Right lobe of liver (tissue), 6 donors: ENCODE data around the gene TMEM42. TPM values are rescaled to one million over a fixed set of nuclear protein-coding genes. Genes with fewer than 3 reads are reported as not detected.

Experiments
- ATAC-seq, 4 donors: fragments of 200-7000 bp; cut with Tn5 transposase; one replicate each; pipeline ENCODE4 v1.9.1; 2020; ENCODE audit warnings: mild to moderate bottlenecking in 4 of 4, moderate library complexity in 4 of 4
- DNase-seq, 3 donors: peaks; one replicate each; pipeline ENCODE4 v3.0.0-alpha.2; 2020
- H3K27ac ChIP-seq, 3 donors: fragments of 200-600 bp; one replicate each; pipeline ENCODE4 v1.8.0; 2022
- H3K27me3 ChIP-seq, 2 donors: fragments of 200-600 bp; one replicate each; pipeline ENCODE4 v1.8.0; 2022
- H3K36me3 ChIP-seq, 4 donors: fragments of 200-600 bp; sonication (generic) in 1 of 4; one replicate each; pipeline versions ENCODE4 v1.5.1 to v1.8.0; 2017 to 2022; ENCODE audit warnings: control low read depth in 1 of 4
- H3K4me1 ChIP-seq, 4 donors: fragments of 200-600 bp; sonication (generic) in 1 of 4; one replicate each; pipeline versions ENCODE4 v1.5.1 to v1.8.0; 2017 to 2022; ENCODE audit warnings: control low read depth in 1 of 4
- H3K4me3 ChIP-seq, 3 donors: fragments of 200-600 bp; one replicate each; pipeline ENCODE4 v1.8.0; 2022
- H3K9me3 ChIP-seq, 4 donors: fragments of 200-600 bp; sonication (generic) in 1 of 4; one replicate each; pipeline versions ENCODE4 v1.5.1 to v1.8.0; 2017 to 2022; ENCODE audit warnings: control low read depth in 1 of 4
- POLR2A ChIP-seq: fragments of 450-650 bp; IDR thresholded peaks from one replicate; pipeline ENCODE4 v1.6.1; 2017; ENCODE audit warnings: antibody characterized with exemption, mild to moderate bottlenecking
- WGBS: methylation state at CpG from one replicate; pipeline ENCODE4 v1.1.6; 2018; ENCODE audit warnings: low coverage, low lambda C conversion rate; ENCODE audit not compliant: insufficient coverage; ENCODE audit errors: missing lambda C conversion rate; 5-methylcytosine and 5-hydroxymethylcytosine counted together
- intact Hi-C, 2 donors: fragments of 100-400 bp; cut with DNase I; formaldehyde crosslinking; loops; one replicate each; pipeline versions ENCODE4 v1.11.2 to v1.14.1; 2022
- total RNA-seq, 6 experiments: library from RNA; depleted of rRNA in 2 of 6; stranded (reverse); fragments of >200 nt in 2 of 6; fragmentation: NEBNext Ultra II Directional in 3 of 6; extraction: Animal tissue kit (Norgen Biotek cat#: 25700) in 3 of 6; gene quantifications; one replicate each; pipeline versions ENCODE4 v1.1.0 to v1.2.4, GENCODE V29; 2016 to 2023
- TF ChIP-seq, protein P1 (sequence below), 4 donors: fragments of 200-600 bp in 3 of 4; fragments of 450-650 bp in 1 of 4; IDR thresholded peaks; one replicate each; pipeline versions ENCODE4 v1.5.1 to v1.8.0; 2016 to 2022; ENCODE audit warnings: antibody characterized with exemption in 4 of 4, mild to moderate bottlenecking in 2 of 4
- donor health status: DM: no; HTN: yes; CAD: no.
- donor health status: DM: no; HTN: no; CAD: no.
- donor health status: DM: no; HTN: no; CAD: no.
- donor health status: DM: no; HTN: yes; CAD: no.
- donor health status: DM: no; HTN: yes; CAD: no.

TMEM42 gene
- total RNA-seq, 6 experiments from 2014 or later, result 4.9 to 10.9 (median 8.4) TPM

DNA sequence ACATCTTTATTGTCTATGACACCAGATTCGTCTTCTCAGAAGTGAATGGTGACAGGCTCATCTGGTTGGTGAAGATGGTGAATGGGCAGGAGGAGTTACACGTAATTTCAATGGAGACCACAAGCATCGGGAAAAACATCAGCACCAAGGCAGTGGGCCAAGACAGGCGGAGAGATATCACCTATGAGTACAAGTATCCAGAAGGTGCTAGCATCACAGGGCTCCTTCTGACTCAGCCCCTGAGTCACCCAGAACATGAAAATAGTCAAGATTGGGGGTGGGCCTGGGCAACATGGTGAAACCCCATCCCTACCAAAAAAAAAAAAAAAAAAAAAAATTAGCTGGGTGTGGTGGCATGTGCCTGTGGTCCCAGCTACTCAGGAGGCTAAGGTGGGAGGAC lies 45.3 kb downstream of the TMEM42 start:
- 44% methylated on average over 2 of the region's 4 CpGs for WGBS
- Histone ChIP-seq H3K9me3 (no peaks in the 10 kb centered on the region), H3K4me3 (no peak overlapping the region), H3K4me1 (no peaks in the 10 kb centered on the region), H3K27me3 (no peaks in the 10 kb centered on the region), H3K27ac (no peak overlapping the region), H3K36me3 (no peaks in the 10 kb centered on the region)
- TF ChIP-seq, protein P1, sequence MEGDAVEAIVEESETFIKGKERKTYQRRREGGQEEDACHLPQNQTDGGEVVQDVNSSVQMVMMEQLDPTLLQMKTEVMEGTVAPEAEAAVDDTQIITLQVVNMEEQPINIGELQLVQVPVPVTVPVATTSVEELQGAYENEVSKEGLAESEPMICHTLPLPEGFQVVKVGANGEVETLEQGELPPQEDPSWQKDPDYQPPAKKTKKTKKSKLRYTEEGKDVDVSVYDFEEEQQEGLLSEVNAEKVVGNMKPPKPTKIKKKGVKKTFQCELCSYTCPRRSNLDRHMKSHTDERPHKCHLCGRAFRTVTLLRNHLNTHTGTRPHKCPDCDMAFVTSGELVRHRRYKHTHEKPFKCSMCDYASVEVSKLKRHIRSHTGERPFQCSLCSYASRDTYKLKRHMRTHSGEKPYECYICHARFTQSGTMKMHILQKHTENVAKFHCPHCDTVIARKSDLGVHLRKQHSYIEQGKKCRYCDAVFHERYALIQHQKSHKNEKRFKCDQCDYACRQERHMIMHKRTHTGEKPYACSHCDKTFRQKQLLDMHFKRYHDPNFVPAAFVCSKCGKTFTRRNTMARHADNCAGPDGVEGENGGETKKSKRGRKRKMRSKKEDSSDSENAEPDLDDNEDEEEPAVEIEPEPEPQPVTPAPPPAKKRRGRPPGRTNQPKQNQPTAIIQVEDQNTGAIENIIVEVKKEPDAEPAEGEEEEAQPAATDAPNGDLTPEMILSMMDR (IDR thresholded peaks at IDR 0.05), result no peak
- TF ChIP-seq POLR2A, result no peak
- intact Hi-C loops, result loop anchor here in 1 of 2 donors (5.0 kb wide), 1 partner anchor 380 kb away; no protein-coding TSS in a partner anchor
- DNase-seq (no peak), ATAC-seq (no peak)

DNA sequence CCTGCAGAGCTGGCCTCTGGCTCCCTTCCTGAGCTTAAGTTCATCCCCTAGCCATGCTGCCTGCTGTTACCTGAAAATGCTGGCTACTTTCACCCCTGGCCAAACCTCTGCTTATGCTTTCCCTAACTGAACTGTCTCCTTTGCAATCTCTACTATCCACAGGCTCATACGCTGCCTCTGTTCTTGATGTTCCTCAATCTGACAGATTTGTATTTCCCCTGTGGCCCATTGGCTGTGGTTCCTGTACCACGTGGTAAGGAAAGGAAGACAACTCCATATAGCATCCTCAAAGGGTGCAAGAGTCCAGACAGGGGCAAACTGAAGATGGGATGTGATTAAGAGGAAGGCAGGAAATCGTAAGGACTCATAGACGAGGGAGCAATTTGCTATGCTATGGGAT lies 45.9 kb downstream of the TMEM42 start:
- DNase-seq (no peak), ATAC-seq (no peak)
- Histone ChIP-seq H3K4me3 (no peak overlapping the region), H3K36me3 (no peaks in the 10 kb centered on the region), H3K9me3 (no peaks in the 10 kb centered on the region), H3K27me3 (no peaks in the 10 kb centered on the region), H3K4me1 (no peaks in the 10 kb centered on the region), H3K27ac (no peak overlapping the region)
- TF ChIP-seq POLR2A, result no peak
- TF ChIP-seq, protein P1 (IDR thresholded peaks at IDR 0.05), result no peak
- WGBS, result 60% methylated on average over 4 of the region's 4 CpGs
- intact Hi-C loops, result loop anchor here in 1 of 2 donors (5.0 kb wide), 1 partner anchor 380 kb away; no protein-coding TSS in a partner anchor

DNA sequence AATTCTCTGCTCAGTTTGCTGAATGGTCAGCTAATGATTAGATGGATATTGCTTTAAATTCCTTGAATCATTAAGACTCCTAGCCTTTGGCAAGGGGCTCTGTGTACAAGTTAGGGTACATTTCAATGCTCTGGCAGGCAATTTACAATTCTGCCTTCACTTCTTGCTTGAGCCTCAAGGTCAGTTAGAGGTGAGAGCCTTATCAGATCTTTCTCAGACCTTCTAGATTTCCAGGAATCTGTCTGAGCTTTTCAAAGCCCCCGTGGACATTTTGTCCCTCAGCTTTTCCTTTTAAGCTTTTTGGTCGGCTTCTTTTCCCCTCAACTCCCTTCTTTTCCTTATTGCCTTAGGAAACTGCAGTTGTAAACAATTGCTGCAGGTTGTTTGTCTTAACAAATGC lies 47.4 kb downstream of the TMEM42 start:
- no peak for DNase-seq
- WGBS, result 27% methylated on average over 2 of the region's 2 CpGs
- intact Hi-C loops, result loop anchor here in 1 of 2 donors (5.0 kb wide), 1 partner anchor 382 kb away; no protein-coding TSS in a partner anchor
- no peak overlapping the region for H3K4me3 ChIP-seq
- ATAC-seq, result no peak
- TF ChIP-seq POLR2A, result no peak
- TF ChIP-seq, protein P1 (IDR thresholded peaks at IDR 0.05), result no peak
- no peak overlapping the region for H3K27ac ChIP-seq
- H3K4me1 ChIP-seq, result no peaks in the 10 kb centered on the region
- no peaks in the 10 kb centered on the region for H3K27me3 ChIP-seq
- no peaks in the 10 kb centered on the region for H3K9me3 ChIP-seq
- no peaks in the 10 kb centered on the region for H3K36me3 ChIP-seq

DNA sequence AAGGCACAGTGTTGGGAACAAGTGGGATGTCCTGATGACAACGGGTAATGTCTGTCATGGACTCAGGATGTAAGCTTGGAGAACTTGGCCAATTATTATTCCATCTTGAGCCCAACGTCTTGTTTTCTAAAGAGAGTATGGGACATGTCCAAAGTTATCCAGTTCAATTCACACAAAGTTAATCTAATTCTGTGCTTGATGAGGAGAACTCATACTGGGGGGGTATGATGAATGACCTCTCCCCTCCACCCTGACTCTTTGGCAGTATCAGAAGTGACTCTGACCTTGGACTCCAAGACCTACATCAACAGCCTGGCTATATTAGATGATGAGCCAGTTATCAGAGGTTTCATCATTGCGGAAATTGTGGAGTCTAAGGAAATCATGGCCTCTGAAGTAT lies 49.0 kb downstream of the TMEM42 start:
- intact Hi-C loops, result loop anchor here in 1 of 2 donors (5.0 kb wide), 1 partner anchor 378 kb away; no protein-coding TSS in a partner anchor
- no peak for TF ChIP-seq POLR2A
- H3K9me3 ChIP-seq, result no peaks in the 10 kb centered on the region
- no peaks in the 10 kb centered on the region for H3K27me3 ChIP-seq
- H3K27ac ChIP-seq, result no peak overlapping the region
- H3K36me3 ChIP-seq, result no peaks in the 10 kb centered on the region
- no peak overlapping the region for H3K4me3 ChIP-seq
- no peaks in the 10 kb centered on the region for H3K4me1 ChIP-seq
- WGBS, result 67% methylated on average over 3 of the region's 3 CpGs
- ATAC-seq (no peak), DNase-seq (no peak)

DNA sequence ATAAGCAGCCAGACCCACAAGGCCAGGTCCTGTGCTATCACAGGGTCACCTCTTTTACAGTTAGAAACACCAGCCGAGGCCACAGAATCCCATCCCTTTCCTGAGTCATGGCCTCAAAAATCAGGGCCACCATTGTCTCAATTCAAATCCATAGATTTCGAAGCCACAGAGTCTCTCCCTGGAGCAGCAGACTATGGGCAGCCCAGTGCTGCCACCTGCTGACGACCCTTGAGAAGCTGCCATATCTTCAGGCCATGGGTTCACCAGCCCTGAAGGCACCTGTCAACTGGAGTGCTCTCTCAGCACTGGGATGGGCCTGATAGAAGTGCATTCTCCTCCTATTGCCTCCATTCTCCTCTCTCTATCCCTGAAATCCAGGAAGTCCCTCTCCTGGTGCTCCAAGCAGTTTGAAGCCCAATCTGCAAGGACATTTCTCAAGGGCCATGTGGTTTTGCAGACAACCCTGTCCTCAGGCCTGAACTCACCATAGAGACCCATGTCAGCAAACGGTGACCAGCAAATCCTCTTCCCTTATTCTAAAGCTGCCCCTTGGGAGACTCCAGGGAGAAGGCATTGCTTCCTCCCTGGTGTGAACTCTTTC lies 52.3 kb downstream of the TMEM42 start:
- Histone ChIP-seq H3K9me3 (no peaks in the 10 kb centered on the region), H3K36me3 (no peaks in the 10 kb centered on the region), H3K27ac (no peak overlapping the region), H3K4me1 (no peaks in the 10 kb centered on the region), H3K27me3 (no peaks in the 10 kb centered on the region), H3K4me3 (no peak overlapping the region)
- WGBS, result 0% methylated on average over 2 of the region's 4 CpGs
- intact Hi-C loops, result loop anchor here in 1 of 2 donors (5.0 kb wide), 1 partner anchor 382 kb away; no protein-coding TSS in a partner anchor
- DNase-seq (peak; percentile 65 to 74 (median 74)), ATAC-seq (peak; percentile 84 to 94 (median 90))
- TF ChIP-seq, protein P1 (IDR thresholded peaks at IDR 0.05), result peak; percentile 69 to 86 (median 84)
- TF ChIP-seq POLR2A, result no peak
